ENCODE data around the gene PDIK1L. TPM values are rescaled to one million over a fixed set of nuclear protein-coding genes. Genes with fewer than 3 reads are reported as not detected.

The PDIK1L gene
- total RNA-seq, 3 donors from 2014 or later (not counting 1 experiment from before 2014, with no cell fraction given), result 3.1 to 8.2 (median 8.1) TPM

DNA sequence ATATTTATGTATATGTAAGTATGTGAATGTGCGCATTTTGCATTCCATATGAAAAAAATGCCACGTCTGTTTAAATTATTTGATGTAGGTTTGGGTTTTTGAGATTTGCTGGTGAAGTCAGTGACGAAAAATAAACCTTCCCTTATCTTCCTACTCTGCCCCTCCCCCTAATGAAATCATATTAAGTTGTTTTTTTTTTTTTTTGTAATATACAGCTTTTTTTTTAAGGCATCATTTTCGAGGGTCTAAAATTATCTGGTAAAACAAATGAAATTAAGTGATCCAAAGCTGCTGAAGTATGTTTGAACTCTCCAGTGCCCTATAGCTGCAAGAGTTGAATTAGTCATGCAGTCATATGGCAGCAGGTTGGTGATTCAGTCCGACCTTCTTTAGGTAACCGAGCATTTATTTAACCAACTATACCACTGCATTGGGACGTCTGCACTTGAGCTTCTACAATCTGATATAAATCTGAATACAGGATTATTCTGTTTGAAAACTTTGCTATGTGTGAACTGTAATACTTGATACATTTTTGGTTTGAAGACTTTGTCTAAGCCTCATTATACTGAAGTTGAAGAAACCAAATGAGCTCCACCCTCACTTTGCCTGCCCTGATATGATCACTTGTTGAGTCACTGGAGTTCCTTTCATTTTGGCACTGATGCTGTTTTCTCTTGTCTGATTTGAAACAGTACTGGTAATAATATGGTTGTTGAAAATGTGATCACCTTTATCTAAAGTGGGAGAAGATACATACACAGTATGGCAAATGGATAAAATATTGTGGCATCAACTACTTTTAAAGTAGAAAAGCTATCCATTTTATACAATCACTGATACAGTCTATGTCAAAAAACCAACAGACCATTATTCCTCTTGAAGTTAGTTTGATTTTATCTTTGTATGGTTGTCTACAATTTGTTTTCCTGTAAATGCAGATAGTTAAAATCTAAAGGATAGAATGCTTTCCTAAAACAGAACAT, 11.7 kb downstream of the PDIK1L start:
- no peak overlapping the region for H3K4me3 ChIP-seq (ENCODE audit: low read length)
- intact Hi-C loops (cut with micrococcal nuclease), result no loop called here
- H3K4me1 ChIP-seq (ENCODE audit: control insufficient read depth, insufficient read depth, low read length), result peaks cover 15% of the 10 kb centered on the region
- Mint-ChIP-seq H3K27me3 (ENCODE audit: low read depth in 2 of 2) (peaks cover 13 to 18% of the 10 kb centered on the region in 2 donors), H3K27ac (no peak overlapping the region), H3K4me1 (peaks cover 27 to 32% of the 10 kb centered on the region in 2 donors), H3K4me3 (no peak overlapping the region), H3K9me3 (no peaks in the 10 kb centered on the region), H3K36me3 (no peaks in the 10 kb centered on the region)
- WGBS (ENCODE audit: insufficient coverage), result 82% methylated on average over 3 of the region's 7 CpGs
- ATAC-seq, result no peak
- H3K9me3 ChIP-seq (ENCODE audit: control insufficient read depth, insufficient read depth, low read length), result no peaks in the 10 kb centered on the region
- H3K27ac ChIP-seq (ENCODE audit: low read length), result no peak overlapping the region
- H3K27me3 ChIP-seq (ENCODE audit: control insufficient read depth, insufficient read depth, low read length), result peaks cover 8% of the 10 kb centered on the region
- peak in 1 of 2 donors; percentile 28 for DNase-seq
- TF ChIP-seq, protein P1, sequence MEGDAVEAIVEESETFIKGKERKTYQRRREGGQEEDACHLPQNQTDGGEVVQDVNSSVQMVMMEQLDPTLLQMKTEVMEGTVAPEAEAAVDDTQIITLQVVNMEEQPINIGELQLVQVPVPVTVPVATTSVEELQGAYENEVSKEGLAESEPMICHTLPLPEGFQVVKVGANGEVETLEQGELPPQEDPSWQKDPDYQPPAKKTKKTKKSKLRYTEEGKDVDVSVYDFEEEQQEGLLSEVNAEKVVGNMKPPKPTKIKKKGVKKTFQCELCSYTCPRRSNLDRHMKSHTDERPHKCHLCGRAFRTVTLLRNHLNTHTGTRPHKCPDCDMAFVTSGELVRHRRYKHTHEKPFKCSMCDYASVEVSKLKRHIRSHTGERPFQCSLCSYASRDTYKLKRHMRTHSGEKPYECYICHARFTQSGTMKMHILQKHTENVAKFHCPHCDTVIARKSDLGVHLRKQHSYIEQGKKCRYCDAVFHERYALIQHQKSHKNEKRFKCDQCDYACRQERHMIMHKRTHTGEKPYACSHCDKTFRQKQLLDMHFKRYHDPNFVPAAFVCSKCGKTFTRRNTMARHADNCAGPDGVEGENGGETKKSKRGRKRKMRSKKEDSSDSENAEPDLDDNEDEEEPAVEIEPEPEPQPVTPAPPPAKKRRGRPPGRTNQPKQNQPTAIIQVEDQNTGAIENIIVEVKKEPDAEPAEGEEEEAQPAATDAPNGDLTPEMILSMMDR (IDR thresholded peaks at IDR 0.05), result no peak
- peaks cover 14% of the 10 kb centered on the region for H3K36me3 ChIP-seq (ENCODE audit: control insufficient read depth, insufficient read depth, low read length)

DNA sequence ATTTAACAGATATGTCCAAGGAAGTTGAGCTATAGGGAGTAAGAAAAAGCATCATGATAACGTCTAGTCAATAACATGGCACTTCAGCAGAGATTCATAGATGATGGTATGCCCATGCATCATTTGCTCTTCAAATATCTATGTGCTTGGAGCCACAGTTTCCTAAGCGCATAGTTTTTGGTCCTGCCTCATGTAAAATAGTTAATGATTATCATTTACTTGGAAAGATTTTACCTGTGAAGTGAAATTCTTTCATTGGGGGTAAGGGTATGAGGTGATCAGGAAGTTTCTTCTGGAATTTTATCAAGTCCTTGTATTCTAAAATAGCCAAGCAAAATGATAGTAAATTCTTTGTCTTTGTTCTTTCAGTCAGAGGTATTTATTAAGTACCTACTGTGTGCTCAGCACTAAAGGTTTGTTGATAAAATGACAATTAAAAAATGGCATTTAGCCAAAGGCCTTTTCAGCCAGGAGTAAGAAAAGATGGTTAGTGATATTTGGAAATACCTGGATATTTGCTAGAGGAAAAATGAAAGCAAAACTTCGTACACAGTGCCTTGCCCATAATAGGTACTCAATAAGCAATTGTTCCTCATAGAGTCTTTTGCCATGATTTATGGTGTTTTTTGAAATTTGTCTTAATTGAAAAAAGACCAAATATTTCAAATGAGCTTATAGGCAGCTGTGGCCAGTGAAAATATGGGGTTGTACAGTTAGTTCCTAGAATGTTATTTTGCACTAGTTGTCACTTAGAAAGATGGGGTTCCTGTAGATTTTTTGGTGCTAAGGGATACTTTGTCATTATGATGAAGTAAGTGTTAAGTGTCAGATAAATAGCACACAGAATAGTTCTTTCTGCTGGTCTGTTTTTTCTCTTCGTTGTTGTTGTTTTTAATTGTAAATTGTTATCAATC, 13.1 kb downstream of the PDIK1L start:
- Histone ChIP-seq H3K9me3 (ENCODE audit: control insufficient read depth, insufficient read depth, low read length) (no peaks in the 10 kb centered on the region), H3K27me3 (ENCODE audit: control insufficient read depth, insufficient read depth, low read length) (peaks cover 20% of the 10 kb centered on the region), H3K4me3 (ENCODE audit: low read length) (no peak overlapping the region), H3K27ac (ENCODE audit: low read length) (no peak overlapping the region), H3K4me1 (ENCODE audit: control insufficient read depth, insufficient read depth, low read length) (peaks cover 15% of the 10 kb centered on the region), H3K36me3 (ENCODE audit: control insufficient read depth, insufficient read depth, low read length) (peaks cover 9% of the 10 kb centered on the region)
- H3K27ac Mint-ChIP-seq, result no peak overlapping the region
- no peak overlapping the region for H3K4me3 Mint-ChIP-seq
- intact Hi-C loops (cut with micrococcal nuclease), result no loop called here
- DNase-seq (no peak), ATAC-seq (no peak)
- H3K27me3 Mint-ChIP-seq (ENCODE audit: low read depth in 2 of 2), result peaks cover 20 to 30% of the 10 kb centered on the region in 2 donors
- TF ChIP-seq, protein P1 (IDR thresholded peaks at IDR 0.05), result no peak
- peaks cover 27 to 28% of the 10 kb centered on the region in 2 donors for H3K4me1 Mint-ChIP-seq
- H3K36me3 Mint-ChIP-seq, result no peaks in the 10 kb centered on the region
- no peaks in the 10 kb centered on the region for H3K9me3 Mint-ChIP-seq
- WGBS (ENCODE audit: insufficient coverage), result 94% methylated on average over 3 of the region's 4 CpGs

DNA sequence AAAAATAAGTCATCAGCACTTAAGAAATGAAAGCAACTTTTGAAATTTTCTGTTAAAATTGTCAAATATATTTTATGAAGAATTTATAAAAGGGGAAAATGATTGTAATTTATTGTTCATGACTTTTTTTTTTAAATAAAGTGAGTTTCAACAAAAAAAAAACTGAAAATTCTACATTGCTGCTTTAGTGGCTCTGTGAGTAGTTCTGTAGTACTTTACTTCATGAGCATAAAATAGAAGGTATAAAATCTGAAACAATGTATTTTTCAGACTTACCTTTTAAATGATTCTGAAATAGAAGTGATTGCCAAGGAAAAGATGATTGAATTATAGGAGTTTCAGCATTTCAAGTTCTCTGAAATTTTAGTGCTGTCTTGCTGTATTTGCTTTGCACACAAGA, 13.8 kb downstream of the PDIK1L start:
- H3K4me1 ChIP-seq (ENCODE audit: control insufficient read depth, insufficient read depth, low read length), result peaks cover 15% of the 10 kb centered on the region
- H3K27ac ChIP-seq (ENCODE audit: low read length), result no peak overlapping the region
- DNase-seq (no peak), ATAC-seq (no peak)
- H3K4me3 ChIP-seq (ENCODE audit: low read length), result no peak overlapping the region
- H3K27me3 ChIP-seq (ENCODE audit: control insufficient read depth, insufficient read depth, low read length), result peaks cover 26% of the 10 kb centered on the region
- peaks cover 23 to 36% of the 10 kb centered on the region in 2 donors for H3K27me3 Mint-ChIP-seq (ENCODE audit: low read depth in 2 of 2)
- TF ChIP-seq, protein P1 (IDR thresholded peaks at IDR 0.05), result no peak
- H3K27ac Mint-ChIP-seq, result no peak overlapping the region
- H3K4me1 Mint-ChIP-seq, result peaks cover 27% of the 10 kb centered on the region in 2 donors
- intact Hi-C loops (cut with micrococcal nuclease), result no loop called here
- H3K9me3 ChIP-seq (ENCODE audit: control insufficient read depth, insufficient read depth, low read length), result no peaks in the 10 kb centered on the region
- peaks cover 8% of the 10 kb centered on the region for H3K36me3 ChIP-seq (ENCODE audit: control insufficient read depth, insufficient read depth, low read length)
- H3K9me3 Mint-ChIP-seq, result no peaks in the 10 kb centered on the region
- H3K36me3 Mint-ChIP-seq, result no peaks in the 10 kb centered on the region
- H3K4me3 Mint-ChIP-seq, result no peak overlapping the region
